Cardiac fibroblast (primary cell): ENCODE data around the gene C17orf50.
A peak's percentile ranks its signal among the peaks of the same experiment; 100 is the strongest.

ENCODE experiments used
- DNase-seq, 2 donors: peaks; one replicate each; pipeline versions ENCODE4 v3.0.0 to v3.0.0-alpha.2; 2010; ENCODE audit warnings: low read depth in 2 of 2
- H3K4me3 ChIP-seq, 2 donors: replicated peaks in 1 of 2; 1 replicate in 1 of 2; 2 replicates in 1 of 2; pipeline ENCODE4 v1.5.1; 2011; ENCODE audit warnings: low read depth in 2 of 2, low read length in 2 of 2, mild to moderate bottlenecking in 2 of 2, moderate library complexity in 1 of 2
- CTCF ChIP-seq: IDR thresholded peaks from one replicate; pipeline ENCODE4 v1.5.1; 2011; ENCODE audit warnings: low read depth, mild to moderate bottlenecking, low read length, inconsistent platforms

Gene C17orf50

GRCh38 chr17:35775039-35775438 lies 14.4 kb downstream of the C17orf50 start:
- DNase-seq, result no peak
- no peak overlapping the region for H3K4me3 ChIP-seq
- no peak for TF ChIP-seq CTCF

GRCh38 chr17:35775583-35775982 lies 14.9 kb downstream of the C17orf50 start:
- DNase-seq, result no peak
- no peak overlapping the region for H3K4me3 ChIP-seq
- TF ChIP-seq CTCF, result no peak

GRCh38 chr17:35778641-35779196 lies 18.0 kb downstream of the C17orf50 start:
- peak in 1 of 2 donors; percentile 6 for DNase-seq
- no peak for TF ChIP-seq CTCF
- no peak overlapping the region for H3K4me3 ChIP-seq

GRCh38 chr17:35780950-35781349 lies 20.3 kb downstream of the C17orf50 start:
- peak in 1 of 2 donors; percentile 9 for DNase-seq
- TF ChIP-seq CTCF, result no peak
- no peak overlapping the region for H3K4me3 ChIP-seq

- no peak overlapping the region for H3K4me3 ChIP-seq
- DNase-seq, result no peak
- TF ChIP-seq CTCF, result no peak
Measured at GRCh38 chr17:35784895-35785294, 24.2 kb downstream of the C17orf50 start.

- no peak for TF ChIP-seq CTCF
- H3K4me3 ChIP-seq, result no peak overlapping the region
- peak in 1 of 2 donors; percentile 29 for DNase-seq
Measured at GRCh38 chr17:35786941-35787432, 26.3 kb downstream of the C17orf50 start.
